ENCODE data around the gene HPS1. TPM values are rescaled to one million over a fixed set of nuclear protein-coding genes. Genes with fewer than 3 reads are reported as not detected.

Gene HPS1
- total RNA-seq, 1 experiment from 2014 or later: 146 TPM

GRCh38 chr10:98433371-98433770, 13.4 kb downstream of the HPS1 start:
- intact Hi-C loops (cut with micrococcal nuclease; ENCODE audit: unreplicated experiment): no loop called here
- Histone ChIP-seq H3K27ac (ENCODE audit: low read length) (no peak overlapping the region), H3K4me1 (ENCODE audit: control insufficient read depth, insufficient read depth, low read length) (no peaks in the 10 kb centered on the region), H3K27me3 (ENCODE audit: control insufficient read depth, insufficient read depth, low read length) (no peaks in the 10 kb centered on the region), H3K9me3 (ENCODE audit: control insufficient read depth, insufficient read depth, low read depth, low read length) (no peaks in the 10 kb centered on the region), H3K4me3 (ENCODE audit: low read depth in 2 of 2, low read length in 2 of 2) (no peak overlapping the region), H3K36me3 (ENCODE audit: control insufficient read depth, insufficient read depth, low read length) (peaks cover 23% of the 10 kb centered on the region)
- no TSS peak for BruUV-seq (replicated peaks)
- CTCF ChIA-PET: no interaction called here
- POLR2A ChIA-PET: no interaction called here
- in situ Hi-C loops (cut with HindIII; ENCODE audit: low pct_unique_long_range_greater_than_20kb, low sequenced_read_pairs): no loop called here
- TF ChIP-seq SIN3A (IDR thresholded peaks at IDR 0.05; ENCODE audit: borderline replicate concordance, insufficient read depth, low read depth, low read length): no peak
- TF ChIP-seq, protein P1, sequence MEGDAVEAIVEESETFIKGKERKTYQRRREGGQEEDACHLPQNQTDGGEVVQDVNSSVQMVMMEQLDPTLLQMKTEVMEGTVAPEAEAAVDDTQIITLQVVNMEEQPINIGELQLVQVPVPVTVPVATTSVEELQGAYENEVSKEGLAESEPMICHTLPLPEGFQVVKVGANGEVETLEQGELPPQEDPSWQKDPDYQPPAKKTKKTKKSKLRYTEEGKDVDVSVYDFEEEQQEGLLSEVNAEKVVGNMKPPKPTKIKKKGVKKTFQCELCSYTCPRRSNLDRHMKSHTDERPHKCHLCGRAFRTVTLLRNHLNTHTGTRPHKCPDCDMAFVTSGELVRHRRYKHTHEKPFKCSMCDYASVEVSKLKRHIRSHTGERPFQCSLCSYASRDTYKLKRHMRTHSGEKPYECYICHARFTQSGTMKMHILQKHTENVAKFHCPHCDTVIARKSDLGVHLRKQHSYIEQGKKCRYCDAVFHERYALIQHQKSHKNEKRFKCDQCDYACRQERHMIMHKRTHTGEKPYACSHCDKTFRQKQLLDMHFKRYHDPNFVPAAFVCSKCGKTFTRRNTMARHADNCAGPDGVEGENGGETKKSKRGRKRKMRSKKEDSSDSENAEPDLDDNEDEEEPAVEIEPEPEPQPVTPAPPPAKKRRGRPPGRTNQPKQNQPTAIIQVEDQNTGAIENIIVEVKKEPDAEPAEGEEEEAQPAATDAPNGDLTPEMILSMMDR (IDR thresholded peaks at IDR 0.05): no peak
- TF ChIP-seq REST (IDR thresholded peaks at IDR 0.05; ENCODE audit: insufficient read depth in 1 of 2, low read depth in 2 of 2, low read length in 1 of 2): no peak
- TF ChIP-seq POLR2AphosphoS5 (IDR thresholded peaks at IDR 0.05; ENCODE audit: low read depth, low read length): no peak
- no peak for TF ChIP-seq TCF7L2 (IDR thresholded peaks at IDR 0.05; ENCODE audit: low read depth, low read length)
- ATAC-seq: no peak
- DNase-seq (ENCODE audit: low read depth, low spot score): no peak

- no peak overlapping the region for H3K27ac ChIP-seq (ENCODE audit: low read length)
- ChIA-PET CTCF (no interaction called here), POLR2A (no interaction called here)
- ATAC-seq (no peak), DNase-seq (ENCODE audit: low read depth, low spot score) (no peak)
- no peaks in the 10 kb centered on the region for H3K4me1 ChIP-seq (ENCODE audit: control insufficient read depth, insufficient read depth, low read length)
- no peaks in the 10 kb centered on the region for H3K9me3 ChIP-seq (ENCODE audit: control insufficient read depth, insufficient read depth, low read depth, low read length)
- H3K27me3 ChIP-seq (ENCODE audit: control insufficient read depth, insufficient read depth, low read length): no peaks in the 10 kb centered on the region
- TSS peak; percentile 18 for BruUV-seq (replicated peaks)
- in situ Hi-C loops (cut with HindIII; ENCODE audit: low pct_unique_long_range_greater_than_20kb, low sequenced_read_pairs): no loop called here
- H3K4me3 ChIP-seq (ENCODE audit: low read depth in 2 of 2, low read length in 2 of 2): no peak overlapping the region
- H3K36me3 ChIP-seq (ENCODE audit: control insufficient read depth, insufficient read depth, low read length): peaks cover 27% of the 10 kb centered on the region
- intact Hi-C loops (cut with micrococcal nuclease; ENCODE audit: unreplicated experiment): no loop called here
- TF ChIP-seq POLR2AphosphoS5 (IDR thresholded peaks at IDR 0.05; ENCODE audit: low read depth, low read length): no peak
- TF ChIP-seq, protein P1 (IDR thresholded peaks at IDR 0.05): no peak
- no peak for TF ChIP-seq SIN3A (IDR thresholded peaks at IDR 0.05; ENCODE audit: borderline replicate concordance, insufficient read depth, low read depth, low read length)
- no peak for TF ChIP-seq REST (IDR thresholded peaks at IDR 0.05; ENCODE audit: insufficient read depth in 1 of 2, low read depth in 2 of 2, low read length in 1 of 2)
- no peak for TF ChIP-seq TCF7L2 (IDR thresholded peaks at IDR 0.05; ENCODE audit: low read depth, low read length)
These were observed 14.4 kb downstream of the HPS1 start for GRCh38 chr10:98432330-98432729.

Data from Panc1 (cell line).